Mesenchymal stem cell (in vitro differentiated cells and primary cell): Measurements from ENCODE around the gene FBXO39.

Experiments used
- DNase-seq: peaks from one replicate; pipeline ENCODE4 v3.0.0-alpha.2; 2013
- H2AFZ ChIP-seq: one replicate; pipeline ENCODE4 v1.6.1; 2013; ENCODE audit warnings: low read depth, mild to moderate bottlenecking, control low read depth, inconsistent platforms, low read length, moderate library complexity
- H2AK5ac ChIP-seq: 2 replicates; pipeline ENCODE4 v1.6.1; 2013; ENCODE audit warnings: low read length, moderate library complexity, mild to moderate bottlenecking, inconsistent platforms; ENCODE audit not compliant: severe bottlenecking
- H2BK120ac ChIP-seq: one replicate; pipeline ENCODE4 v1.6.1; 2013; ENCODE audit warnings: low read depth, mild to moderate bottlenecking, inconsistent platforms, low read length, moderate library complexity
- H2BK12ac ChIP-seq, 2 experiments: one replicate each; pipeline ENCODE4 v1.6.1; 2013; ENCODE audit warnings: inconsistent platforms in 2 of 2, low read length in 2 of 2, mild to moderate bottlenecking in 2 of 2, moderate library complexity in 2 of 2, control low read depth in 1 of 2
- H2BK15ac ChIP-seq: one replicate; pipeline ENCODE4 v1.6.1; 2013; ENCODE audit warnings: mild to moderate bottlenecking, low read depth, inconsistent platforms; ENCODE audit not compliant: poor library complexity, severe bottlenecking
- H2BK5ac ChIP-seq: 2 replicates; pipeline ENCODE4 v1.6.1; 2013; ENCODE audit warnings: low read depth, mild to moderate bottlenecking, low read length, control low read depth, inconsistent platforms; ENCODE audit not compliant: poor library complexity, severe bottlenecking
- H3K14ac ChIP-seq, 2 experiments: one replicate each; pipeline ENCODE4 v1.6.1; 2013; ENCODE audit warnings: inconsistent platforms in 2 of 2, low read length in 2 of 2, control low read depth in 1 of 2, mild to moderate bottlenecking in 1 of 2, moderate library complexity in 1 of 2
- H3K18ac ChIP-seq, 2 experiments: one replicate each; pipeline ENCODE4 v1.6.1; 2013; ENCODE audit warnings: inconsistent platforms in 2 of 2, low read length in 2 of 2, control low read depth in 1 of 2, low read depth in 1 of 2, mild to moderate bottlenecking in 1 of 2
- H3K23ac ChIP-seq, 2 experiments: one replicate each; pipeline ENCODE4 v1.6.1; 2013; ENCODE audit warnings: inconsistent platforms in 2 of 2, low read length in 2 of 2, mild to moderate bottlenecking in 2 of 2, moderate library complexity in 2 of 2, control low read depth in 1 of 2
- H3K27ac ChIP-seq: 2 replicates; pipeline ENCODE4 v1.5.1; 2013; ENCODE audit warnings: mild to moderate bottlenecking, moderate library complexity, low read length, control low read depth, inconsistent platforms; ENCODE audit not compliant: poor library complexity, severe bottlenecking
- H3K27me3 ChIP-seq, 2 experiments: 2 replicates each; pipeline versions ENCODE4 v1.6.1 to v1.7.0; 2013; ENCODE audit warnings: low read length in 2 of 2, mild to moderate bottlenecking in 2 of 2, moderate library complexity in 2 of 2, control low read depth in 1 of 2, inconsistent platforms in 1 of 2; ENCODE audit not compliant: control insufficient read depth in 1 of 2, insufficient read depth in 1 of 2
- H3K36me3 ChIP-seq, 2 experiments: 2 replicates each; pipeline versions ENCODE4 v1.6.1 to v1.7.0; 2013; ENCODE audit warnings: low read length in 2 of 2, control low read depth in 1 of 2, inconsistent platforms in 1 of 2, low read depth in 1 of 2, mild to moderate bottlenecking in 1 of 2; ENCODE audit not compliant: insufficient read depth in 2 of 2, control insufficient read depth in 1 of 2
- H3K4ac ChIP-seq, 2 experiments: one replicate each; pipeline ENCODE4 v1.6.1; 2013; ENCODE audit warnings: inconsistent platforms in 2 of 2, low read length in 2 of 2, mild to moderate bottlenecking in 2 of 2, moderate library complexity in 2 of 2, control low read depth in 1 of 2, low read depth in 1 of 2
- H3K4me1 ChIP-seq: 2 replicates; pipeline ENCODE4 v1.6.1; 2013; ENCODE audit warnings: low read depth, low read length, control low read depth; ENCODE audit not compliant: control insufficient read depth, insufficient read depth
- H3K4me2 ChIP-seq: 2 replicates; pipeline ENCODE4 v1.6.1; 2013; ENCODE audit warnings: low read length, mild to moderate bottlenecking, inconsistent platforms; ENCODE audit not compliant: poor library complexity, severe bottlenecking
- H3K4me3 ChIP-seq, 2 experiments: 2 replicates each; pipeline versions ENCODE4 v1.5.1 to v1.7.0; 2013; ENCODE audit warnings: low read length in 2 of 2, mild to moderate bottlenecking in 2 of 2, control low read depth in 1 of 2, low read depth in 1 of 2; ENCODE audit not compliant: insufficient read depth in 1 of 2
- H3K79me1 ChIP-seq: replicated peaks from 2 replicates; pipeline ENCODE4 v1.6.1; 2013; ENCODE audit warnings: mild to moderate bottlenecking, control low read depth, low read length, inconsistent platforms; ENCODE audit not compliant: poor library complexity, severe bottlenecking
- H3K9ac ChIP-seq: 2 replicates; pipeline ENCODE4 v1.7.0; 2013; ENCODE audit warnings: mild to moderate bottlenecking, low read length, moderate library complexity
- H3K9me3 ChIP-seq: 2 replicates; pipeline ENCODE4 v1.7.0; 2013; ENCODE audit warnings: mild to moderate bottlenecking, low read length; ENCODE audit not compliant: control insufficient read depth
- H4K8ac ChIP-seq: one replicate; pipeline ENCODE4 v1.6.1; 2013; ENCODE audit warnings: inconsistent platforms, mild to moderate bottlenecking, low read length, moderate library complexity
- H4K91ac ChIP-seq: one replicate; pipeline ENCODE4 v1.6.1; 2013; ENCODE audit warnings: mild to moderate bottlenecking, low read length, inconsistent platforms
- WGBS: methylation state at CpG from one replicate; pipeline ENCODE4 v1.1.7; 2013; ENCODE audit warnings: mixed read lengths; 5-methylcytosine and 5-hydroxymethylcytosine counted together

FBXO39 gene

GRCh38 chr17:6796017-6796886, 20.2 kb downstream of the FBXO39 start:
- Histone ChIP-seq H3K79me1 (no peaks in the 10 kb centered on the region), H3K18ac (no peak overlapping the region), H2BK15ac (no peak overlapping the region), H3K4me1 (no peaks in the 10 kb centered on the region), H3K27me3 (peaks cover 8 to 48% of the 10 kb centered on the region in 2 experiments), H4K8ac (no peak overlapping the region), H3K14ac (no peak overlapping the region), H3K9me3 (no peaks in the 10 kb centered on the region), H3K27ac (no peak overlapping the region), H2BK120ac (no peak overlapping the region), H3K4ac (no peak overlapping the region), H4K91ac (no peak overlapping the region), H2BK12ac (no peak overlapping the region), H3K36me3 (no peaks in the 10 kb centered on the region), H2BK5ac (no peak overlapping the region), H3K4me2 (no peak overlapping the region), H2AFZ (no peak overlapping the region), H3K9ac (no peak overlapping the region), H2AK5ac (no peak overlapping the region), H3K23ac (no peak overlapping the region), H3K4me3 (no peak overlapping the region)
- 79% methylated on average over 10 of the region's 10 CpGs for WGBS
- DNase-seq: no peak

DNA sequence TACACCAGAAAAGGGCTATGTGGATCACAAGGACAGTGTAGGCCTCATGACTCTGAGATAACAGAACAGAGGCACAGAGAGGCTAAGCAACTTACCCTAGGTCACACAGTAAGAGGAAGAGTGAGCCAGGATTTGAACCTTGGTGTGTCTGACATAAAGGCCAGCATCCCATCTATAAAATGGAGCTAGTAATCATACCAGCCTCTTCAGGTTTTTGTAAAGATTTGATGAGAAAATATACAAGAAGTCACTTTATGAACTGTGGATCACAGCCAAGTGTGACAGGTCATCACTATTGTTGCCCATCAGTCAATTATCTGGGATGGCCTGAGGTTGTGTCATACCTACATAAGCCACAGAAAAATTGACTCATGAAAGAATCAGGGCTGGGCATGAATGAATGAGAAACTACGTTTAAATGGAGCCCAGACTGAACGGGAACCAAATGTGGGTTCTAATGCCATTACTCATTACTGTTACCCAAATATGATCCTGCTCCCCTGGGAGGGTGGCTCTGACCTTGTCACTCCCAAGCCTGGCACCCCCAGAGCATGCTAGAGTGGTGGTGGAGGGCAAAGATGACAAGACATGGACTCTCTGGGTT, 21.0 kb downstream of the FBXO39 start:
- no peak overlapping the region for H4K91ac ChIP-seq
- no peaks in the 10 kb centered on the region for H3K4me1 ChIP-seq
- no peak overlapping the region for H3K4ac ChIP-seq
- H2BK120ac ChIP-seq: no peak overlapping the region
- DNase-seq: no peak
- no peaks in the 10 kb centered on the region for H3K9me3 ChIP-seq
- no peak overlapping the region for H2BK15ac ChIP-seq
- H2AFZ ChIP-seq: no peak overlapping the region
- H3K18ac ChIP-seq: no peak overlapping the region
- H3K23ac ChIP-seq: no peak overlapping the region
- no peak overlapping the region for H2BK5ac ChIP-seq
- no peak overlapping the region for H2AK5ac ChIP-seq
- H3K4me3 ChIP-seq: no peak overlapping the region
- WGBS: 90% methylated on average over 2 of the region's 2 CpGs
- no peaks in the 10 kb centered on the region for H3K36me3 ChIP-seq
- H3K79me1 ChIP-seq: no peaks in the 10 kb centered on the region
- no peak overlapping the region for H3K14ac ChIP-seq
- H2BK12ac ChIP-seq: no peak overlapping the region
- H3K27ac ChIP-seq: no peak overlapping the region
- H3K27me3 ChIP-seq: peaks cover 5 to 44% of the 10 kb centered on the region in 2 experiments
- H4K8ac ChIP-seq: no peak overlapping the region
- H3K9ac ChIP-seq: no peak overlapping the region
- H3K4me2 ChIP-seq: no peak overlapping the region

- Histone ChIP-seq H2BK5ac (no peak overlapping the region), H3K4me3 (no peak overlapping the region), H3K27ac (no peak overlapping the region), H2BK12ac (no peak overlapping the region), H3K79me1 (no peaks in the 10 kb centered on the region), H3K4ac (no peak overlapping the region), H3K36me3 (no peaks in the 10 kb centered on the region), H3K27me3 (peaks cover 0 to 35% of the 10 kb centered on the region in 2 experiments), H3K23ac (no peak overlapping the region), H3K4me2 (no peak overlapping the region), H2AK5ac (no peak overlapping the region), H2BK15ac (no peak overlapping the region), H3K18ac (no peak overlapping the region), H3K14ac (no peak overlapping the region), H2BK120ac (no peak overlapping the region), H4K91ac (no peak overlapping the region), H2AFZ (no peak overlapping the region), H3K4me1 (no peaks in the 10 kb centered on the region), H4K8ac (no peak overlapping the region), H3K9me3 (no peaks in the 10 kb centered on the region), H3K9ac (no peak overlapping the region)
- 81% methylated on average over 8 of the region's 8 CpGs for WGBS
- DNase-seq: no peak
Observed at GRCh38 chr17:6797718-6798351, 21.8 kb downstream of the FBXO39 start.

DNA sequence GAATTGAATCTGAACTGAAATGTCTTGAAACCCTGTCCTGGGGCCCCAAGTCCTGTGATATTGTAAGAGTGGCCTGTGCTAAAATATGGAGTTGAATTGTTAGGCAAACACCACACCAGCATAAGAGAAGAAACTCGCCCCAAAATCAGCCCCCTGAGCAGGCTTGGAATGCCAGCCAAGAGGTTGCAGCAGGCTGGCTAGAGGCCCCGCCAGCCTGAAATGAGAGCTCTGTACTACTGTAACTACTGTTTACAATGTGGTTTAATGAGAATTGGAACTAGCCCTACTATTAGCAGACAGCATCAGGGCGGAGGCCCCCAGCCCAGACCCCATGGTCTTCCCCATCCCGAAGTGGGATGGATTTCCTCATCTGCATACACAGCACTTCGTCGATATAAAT, 23.7 kb downstream of the FBXO39 start:
- Histone ChIP-seq H3K27ac (no peak overlapping the region), H3K4ac (no peak overlapping the region), H3K27me3 (peaks cover 0 to 31% of the 10 kb centered on the region in 2 experiments), H2BK15ac (no peak overlapping the region), H3K9me3 (no peaks in the 10 kb centered on the region), H3K79me1 (no peaks in the 10 kb centered on the region), H2BK120ac (no peak overlapping the region), H3K14ac (no peak overlapping the region), H3K4me3 (no peak overlapping the region), H2AFZ (no peak overlapping the region), H2AK5ac (no peak overlapping the region), H3K36me3 (no peaks in the 10 kb centered on the region), H3K4me2 (no peak overlapping the region), H3K18ac (no peak overlapping the region), H2BK5ac (no peak overlapping the region), H3K9ac (no peak overlapping the region), H4K91ac (no peak overlapping the region), H4K8ac (no peak overlapping the region), H3K23ac (no peak overlapping the region), H3K4me1 (no peaks in the 10 kb centered on the region), H2BK12ac (no peak overlapping the region)
- no peak for DNase-seq
- 72% methylated on average over 4 of the region's 6 CpGs for WGBS
